GM18520 (cell line): ENCODE results near the gene FZR1.
"Not testable (repeated sequence)": the region's sequence is repeated elsewhere in the genome, so short reads cannot be mapped to it uniquely, and the experiment has no call there.

Source experiments
- ATAC-seq: cut with Tn5 transposase; IDR thresholded peaks from one replicate; pipeline ENCODE4 v1.9.1; 2021; ENCODE audit not compliant: unreplicated experiment

The FZR1 gene

DNA sequence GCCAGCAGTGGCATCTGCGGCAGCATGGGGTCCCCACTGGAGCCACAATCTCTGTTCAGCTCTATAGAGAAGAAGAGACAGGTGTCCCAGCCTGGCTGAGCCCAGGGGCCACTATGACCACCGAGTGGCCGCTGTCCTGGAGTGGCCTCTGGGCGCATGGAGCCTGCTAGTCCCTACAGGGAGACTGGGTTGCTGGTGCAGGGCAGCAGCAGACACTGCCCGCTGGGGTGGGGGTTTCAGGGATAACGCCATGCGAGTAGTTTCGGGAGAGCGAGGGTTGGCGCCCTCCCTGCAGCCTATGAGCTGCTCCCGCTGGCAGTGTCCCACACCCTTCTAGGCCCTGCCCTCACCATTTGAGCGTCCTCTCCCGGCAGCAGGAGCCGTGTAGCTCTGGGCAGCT is 22.0 kb downstream of the FZR1 start:
- no peak for ATAC-seq

DNA sequence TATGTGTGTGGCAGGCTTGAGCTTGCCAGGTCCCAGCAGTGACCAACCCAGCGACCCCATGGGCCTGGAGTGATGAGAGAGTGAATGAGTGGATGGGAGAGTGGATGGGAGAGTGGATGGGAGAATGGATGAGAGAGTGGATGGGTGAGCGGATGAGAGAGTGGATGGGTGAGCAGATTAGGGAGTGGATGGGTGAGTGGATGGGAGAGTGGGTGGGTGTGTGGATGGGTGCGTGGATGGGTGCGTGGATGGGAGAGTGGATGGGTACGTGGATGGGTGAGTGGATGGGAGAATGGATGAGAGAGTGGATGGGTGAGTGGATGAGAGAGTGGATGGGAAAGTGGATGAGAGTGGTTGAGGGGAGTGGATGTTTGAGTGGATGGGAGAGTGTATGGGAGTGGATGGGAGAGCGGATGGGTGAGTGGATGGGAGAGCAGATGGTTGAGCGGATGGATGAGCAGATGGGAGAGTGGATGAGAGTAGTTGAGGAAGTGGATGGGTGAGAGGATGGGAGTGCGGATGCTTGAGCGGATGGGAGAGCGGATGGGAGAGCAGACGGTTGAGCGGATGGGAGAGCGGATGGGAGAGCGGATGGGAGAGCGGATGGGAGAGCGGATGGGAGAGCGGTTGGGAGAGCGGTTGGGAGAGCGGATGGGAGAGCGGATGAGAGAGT is 22.6 kb downstream of the FZR1 start:
- ATAC-seq = no peak

DNA sequence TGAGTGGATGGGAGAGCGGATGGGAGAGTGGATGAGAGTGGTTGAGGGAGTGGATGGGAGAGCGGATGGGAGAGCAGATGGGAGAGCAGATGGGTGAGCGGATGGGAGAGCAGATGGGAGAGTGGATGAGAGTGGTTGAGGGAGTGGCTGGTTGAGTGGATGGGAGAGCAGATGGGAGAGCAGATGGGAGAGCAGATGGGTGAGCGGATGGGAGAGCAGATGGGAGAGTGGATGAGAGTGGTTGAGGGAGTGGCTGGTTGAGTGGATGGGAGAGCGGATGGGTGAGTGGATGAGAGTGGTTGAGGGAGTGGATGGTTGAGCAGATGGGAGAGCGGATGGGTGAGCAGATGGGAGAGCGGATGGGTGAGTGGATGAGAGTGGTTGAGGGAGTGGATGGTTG is 23.2 kb downstream of the FZR1 start:
- ATAC-seq = not testable (repeated sequence)

DNA sequence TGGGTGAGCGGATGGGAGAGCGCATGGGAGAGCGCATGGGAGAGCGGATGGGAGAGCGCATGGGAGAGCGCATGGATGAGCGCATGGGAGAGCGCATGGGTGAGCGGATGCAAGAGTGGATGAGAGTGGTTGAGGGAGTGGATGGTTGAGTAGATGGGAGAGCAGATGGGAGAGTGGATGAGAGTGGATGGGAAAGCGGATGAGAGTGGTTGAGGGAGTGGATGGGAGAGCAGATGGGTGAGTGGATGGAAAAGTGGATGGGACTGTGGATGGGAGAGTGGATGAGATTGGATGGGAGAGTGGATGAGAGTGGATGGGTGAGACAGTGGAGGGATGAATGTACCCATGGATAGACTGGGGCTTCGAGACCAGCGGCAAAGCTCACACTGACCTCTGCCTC is 24.3 kb downstream of the FZR1 start:
- ATAC-seq = no peak

DNA sequence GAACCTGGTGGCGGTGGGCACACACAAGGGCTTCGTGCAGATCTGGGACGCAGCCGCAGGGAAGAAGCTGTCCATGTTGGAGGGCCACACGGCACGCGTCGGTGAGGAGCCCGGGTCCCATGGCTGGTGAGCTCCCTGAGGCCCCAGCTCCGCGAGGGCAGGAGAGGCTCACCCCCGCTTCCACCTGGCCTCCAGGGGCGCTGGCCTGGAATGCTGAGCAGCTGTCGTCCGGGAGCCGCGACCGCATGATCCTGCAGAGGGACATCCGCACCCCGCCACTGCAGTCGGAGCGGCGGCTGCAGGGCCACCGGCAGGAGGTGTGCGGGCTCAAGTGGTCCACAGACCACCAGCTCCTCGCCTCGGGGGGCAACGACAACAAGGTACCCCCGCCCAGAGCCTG is 25.6 kb downstream of the FZR1 start:
- ATAC-seq = no peak

DNA sequence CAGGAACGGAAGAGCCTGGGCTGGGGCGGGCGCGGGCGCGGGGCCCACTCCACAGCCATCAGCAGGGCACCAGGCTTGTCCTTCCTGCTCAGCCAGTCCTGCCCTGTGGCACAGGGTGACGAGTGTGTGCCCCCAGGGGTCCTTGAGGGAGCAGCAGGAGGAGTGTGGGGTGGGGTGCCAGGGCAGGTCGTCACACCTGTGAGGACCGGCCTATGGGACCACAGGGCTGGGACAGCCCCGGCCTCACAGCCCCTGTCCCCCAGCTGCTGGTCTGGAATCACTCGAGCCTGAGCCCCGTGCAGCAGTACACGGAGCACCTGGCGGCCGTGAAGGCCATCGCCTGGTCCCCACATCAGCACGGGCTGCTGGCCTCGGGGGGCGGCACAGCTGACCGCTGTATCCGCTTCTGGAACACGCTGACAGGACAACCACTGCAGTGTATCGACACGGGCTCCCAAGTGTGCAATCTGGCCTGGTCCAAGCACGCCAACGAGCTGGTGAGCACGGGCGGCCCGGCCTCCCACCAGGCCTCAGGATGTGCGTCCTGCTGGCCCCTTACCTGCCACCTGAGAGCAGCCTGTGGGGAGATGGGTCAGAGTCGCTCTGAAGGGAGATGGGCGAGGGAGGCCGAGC is 26.2 kb downstream of the FZR1 start:
- ATAC-seq = no peak

DNA sequence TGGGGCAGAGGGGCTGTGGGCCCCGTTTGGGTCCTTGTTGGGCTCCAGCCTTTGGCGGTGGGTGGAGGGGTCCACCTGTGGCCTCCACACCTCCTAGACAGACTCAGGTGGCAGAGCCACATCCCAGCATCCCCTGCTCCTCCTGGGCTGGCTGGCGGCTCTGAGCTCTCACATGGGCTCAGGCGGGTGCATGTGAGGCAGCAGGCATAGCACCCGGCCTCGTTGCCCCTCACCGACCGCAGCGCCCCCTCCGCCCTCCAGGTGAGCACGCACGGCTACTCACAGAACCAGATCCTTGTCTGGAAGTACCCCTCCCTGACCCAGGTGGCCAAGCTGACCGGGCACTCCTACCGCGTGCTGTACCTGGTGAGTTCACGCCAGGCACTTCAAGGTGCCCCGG is 26.9 kb downstream of the FZR1 start:
- ATAC-seq = no peak

DNA sequence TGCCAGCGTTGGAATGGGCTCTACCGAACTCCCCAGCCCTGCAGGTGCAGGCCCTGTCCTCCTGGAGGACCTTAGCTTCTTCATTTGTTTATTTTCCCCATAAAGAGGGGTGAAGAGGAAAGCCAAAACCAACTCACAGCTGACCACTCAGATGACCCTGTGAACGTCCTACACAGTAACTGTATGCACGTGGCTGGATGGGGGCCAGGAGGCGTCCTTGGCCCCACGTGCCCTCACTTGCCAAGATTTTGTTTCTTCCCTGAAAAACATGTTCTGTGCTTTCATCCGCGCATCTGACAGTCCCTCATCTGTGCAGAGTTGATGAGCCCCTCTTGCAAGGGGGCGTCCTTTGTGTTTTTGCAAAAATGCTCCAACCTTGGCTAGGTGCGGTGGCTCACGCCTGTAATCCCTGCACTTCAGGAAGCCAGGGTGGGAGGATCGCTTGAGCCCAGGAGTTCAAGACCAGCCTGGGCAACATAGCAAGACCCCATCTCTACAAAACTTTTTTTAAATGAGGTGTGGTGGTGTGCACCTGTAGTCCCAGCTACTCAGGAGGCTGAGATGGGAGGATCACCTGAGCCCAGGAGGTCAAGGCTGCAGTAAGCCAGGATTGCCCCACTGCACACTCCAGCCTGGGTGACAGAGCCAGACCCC is 27.6 kb downstream of the FZR1 start:
- ATAC-seq = no peak

DNA sequence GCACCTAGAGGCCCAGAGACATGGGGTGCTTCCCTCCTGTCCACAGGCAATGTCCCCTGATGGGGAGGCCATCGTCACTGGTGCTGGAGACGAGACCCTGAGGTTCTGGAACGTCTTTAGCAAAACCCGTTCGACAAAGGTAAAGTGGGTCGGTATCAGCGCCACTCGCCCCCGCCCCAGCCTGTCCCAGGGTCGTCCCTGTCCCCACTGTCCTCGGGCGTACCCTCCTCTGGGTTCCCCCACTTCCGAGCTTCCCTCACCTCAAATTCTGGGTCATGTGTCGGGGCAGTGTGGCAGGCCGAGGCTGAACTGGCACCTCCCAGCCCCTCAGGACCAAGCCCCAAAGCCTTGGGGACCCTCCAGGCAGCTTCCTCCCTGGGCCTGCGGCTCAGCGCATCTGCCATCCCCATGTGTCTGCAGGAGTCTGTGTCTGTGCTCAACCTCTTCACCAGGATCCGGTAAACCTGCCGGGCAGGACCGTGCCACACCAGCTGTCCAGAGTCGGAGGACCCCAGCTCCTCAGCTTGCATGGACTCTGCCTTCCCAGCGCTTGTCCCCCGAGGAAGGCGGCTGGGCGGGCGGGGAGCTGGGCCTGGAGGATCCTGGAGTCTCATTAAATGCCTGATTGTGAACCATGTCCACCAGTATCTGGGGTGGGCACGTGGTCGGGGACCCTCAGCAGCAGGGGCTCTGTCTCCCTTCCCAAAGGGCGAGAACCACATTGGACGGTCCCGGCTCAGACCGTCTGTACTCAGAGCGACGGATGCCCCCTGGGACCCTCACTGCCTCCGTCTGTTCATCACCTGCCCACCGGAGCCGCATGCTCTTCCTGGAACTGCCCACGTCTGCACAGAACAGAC is 28.5 kb downstream of the FZR1 start:
- ATAC-seq = no peak

DNA sequence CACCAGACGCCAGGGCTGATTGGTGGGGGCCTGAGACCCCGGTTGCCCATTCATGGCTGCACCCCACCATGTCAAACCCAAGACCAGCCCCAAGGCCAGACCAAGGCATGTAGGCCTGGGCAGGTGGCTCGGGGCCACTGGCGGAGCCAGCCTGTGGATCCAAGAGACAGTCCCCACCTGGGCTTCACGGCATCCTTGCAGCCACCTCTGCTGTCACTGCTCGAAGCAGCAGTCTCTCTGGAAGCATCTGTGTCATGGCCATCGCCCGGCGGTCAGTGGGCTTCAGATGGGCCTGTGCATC is 29.1 kb downstream of the FZR1 start:
- ATAC-seq = no peak

DNA sequence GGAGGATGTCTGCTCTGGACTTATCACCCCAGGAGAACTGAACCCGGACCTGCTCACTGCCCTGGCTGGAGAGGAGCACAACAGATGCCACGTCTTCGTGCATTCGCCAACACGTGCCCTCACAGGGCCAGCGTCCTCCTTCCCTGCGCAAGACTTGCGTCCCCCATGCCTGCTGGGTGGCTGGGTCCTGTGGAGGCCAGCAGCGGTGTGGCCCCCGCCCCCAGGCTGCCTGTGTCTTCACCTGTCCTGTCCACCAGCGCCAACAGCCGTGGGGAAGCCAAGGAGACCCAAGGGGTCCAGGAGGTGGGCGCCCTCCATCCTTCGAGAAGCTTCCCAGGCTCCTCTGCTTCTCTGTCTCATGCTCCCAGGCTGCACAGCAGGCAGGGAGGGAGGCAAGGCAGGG is 29.5 kb downstream of the FZR1 start:
- no peak for ATAC-seq

DNA sequence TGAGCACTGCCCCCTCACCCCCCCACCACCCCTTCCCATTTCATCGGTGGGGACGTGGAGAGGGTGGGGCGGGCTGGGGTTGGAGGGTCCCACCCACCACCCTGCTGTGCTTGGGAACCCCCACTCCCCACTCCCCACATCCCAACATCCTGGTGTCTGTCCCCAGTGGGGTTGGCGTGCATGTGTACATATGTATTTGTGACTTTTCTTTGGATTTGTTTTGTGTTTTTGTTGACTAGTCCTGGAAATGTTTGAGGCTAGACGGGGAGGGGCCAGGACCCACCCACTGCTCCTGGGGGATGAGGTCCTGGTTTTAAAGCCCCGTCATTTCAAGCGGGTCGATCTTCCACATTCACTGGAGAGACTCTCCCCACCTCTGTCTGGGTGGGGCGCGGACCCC is 29.9 kb downstream of the FZR1 start:
- ATAC-seq = no peak

DNA sequence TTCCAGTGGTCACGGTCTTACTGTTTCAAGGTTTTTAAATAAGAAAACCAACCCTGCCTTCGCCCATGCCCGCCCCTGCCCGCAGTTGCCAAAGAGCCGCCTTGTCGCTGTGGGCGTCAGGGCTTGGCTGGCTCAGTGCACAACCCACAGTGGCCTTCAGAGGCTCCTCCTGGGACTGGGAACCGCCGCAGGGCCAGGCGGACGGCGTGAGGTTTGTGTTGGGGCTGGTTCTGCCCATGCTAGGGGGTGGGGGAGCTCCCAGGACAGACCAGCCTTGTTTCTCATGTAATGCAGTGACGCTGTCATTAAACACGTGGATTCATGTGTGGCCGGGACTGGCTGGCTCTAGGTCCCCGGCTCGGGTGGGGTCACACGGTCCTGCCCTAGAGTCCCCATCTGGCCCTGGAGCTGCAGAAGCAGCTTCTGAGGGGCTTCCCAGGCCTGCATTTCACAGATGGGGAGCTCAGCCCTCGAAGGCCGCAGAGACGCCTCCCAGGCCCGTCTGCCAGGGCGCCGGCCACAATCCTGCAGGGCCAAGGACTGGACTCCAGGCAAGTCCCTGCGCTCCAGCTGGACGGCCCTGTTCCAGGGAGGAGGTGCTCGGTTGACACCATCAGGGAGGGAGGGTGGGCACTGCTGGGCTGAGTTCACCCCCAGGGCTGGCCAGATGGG is 30.5 kb downstream of the FZR1 start:
- no peak for ATAC-seq

DNA sequence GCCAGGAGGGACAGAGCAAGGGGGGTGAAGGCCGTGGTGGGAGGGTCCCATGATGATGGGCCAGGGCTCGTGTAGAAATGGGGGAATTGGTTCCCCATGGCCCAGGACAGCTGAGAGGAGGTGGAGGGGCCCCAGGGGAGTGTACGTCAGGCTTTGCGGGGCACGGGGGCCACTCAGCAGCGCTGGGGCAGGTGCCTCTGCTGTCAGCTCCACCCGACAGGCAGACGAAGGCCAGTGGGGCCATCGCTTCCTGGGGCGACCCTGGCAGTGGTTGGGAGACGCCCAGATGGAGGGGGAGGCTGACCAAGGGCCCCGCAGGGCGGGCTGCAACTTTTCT is 31.0 kb downstream of the FZR1 start:
- ATAC-seq = no peak

DNA sequence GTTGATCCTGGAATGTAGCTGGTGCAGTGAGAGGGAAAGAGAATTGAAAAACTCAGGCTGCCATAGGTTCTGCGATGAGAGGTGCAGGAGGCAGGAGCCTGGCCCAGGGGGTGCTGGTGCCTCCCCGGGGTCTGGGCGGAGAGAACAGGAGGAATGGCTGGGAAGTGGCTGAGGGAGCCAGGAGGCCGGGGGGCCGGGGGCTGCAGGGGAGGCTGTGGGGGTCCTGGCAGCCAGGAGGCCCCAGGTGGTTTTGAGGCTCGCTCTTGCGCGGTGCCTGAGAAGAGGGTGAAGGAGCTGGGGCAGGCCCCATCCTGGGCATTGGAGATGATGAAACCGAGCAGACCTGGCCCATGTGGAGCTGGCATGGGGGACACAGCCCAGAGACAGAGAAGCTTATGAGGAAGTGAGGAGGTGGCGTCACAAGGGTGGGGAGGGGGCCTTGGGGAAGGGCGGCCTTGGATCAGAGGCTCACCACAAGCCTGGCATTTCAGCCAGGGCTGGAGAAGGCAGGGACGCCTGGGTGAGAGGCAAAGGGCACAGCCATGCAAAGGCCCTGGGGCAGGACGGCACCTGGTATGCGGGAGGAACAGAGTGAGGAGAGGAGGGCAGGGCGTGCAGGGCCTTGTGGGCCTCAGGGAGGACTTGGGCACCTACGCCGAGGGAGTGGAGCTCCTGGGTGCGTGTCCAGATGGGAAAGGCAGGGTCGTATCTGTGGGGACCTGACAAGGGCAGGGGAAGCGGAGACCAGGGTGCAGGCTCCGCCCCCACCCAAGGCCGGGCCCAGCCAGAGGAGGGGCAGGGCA is 31.5 kb downstream of the FZR1 start:
- no peak for ATAC-seq

DNA sequence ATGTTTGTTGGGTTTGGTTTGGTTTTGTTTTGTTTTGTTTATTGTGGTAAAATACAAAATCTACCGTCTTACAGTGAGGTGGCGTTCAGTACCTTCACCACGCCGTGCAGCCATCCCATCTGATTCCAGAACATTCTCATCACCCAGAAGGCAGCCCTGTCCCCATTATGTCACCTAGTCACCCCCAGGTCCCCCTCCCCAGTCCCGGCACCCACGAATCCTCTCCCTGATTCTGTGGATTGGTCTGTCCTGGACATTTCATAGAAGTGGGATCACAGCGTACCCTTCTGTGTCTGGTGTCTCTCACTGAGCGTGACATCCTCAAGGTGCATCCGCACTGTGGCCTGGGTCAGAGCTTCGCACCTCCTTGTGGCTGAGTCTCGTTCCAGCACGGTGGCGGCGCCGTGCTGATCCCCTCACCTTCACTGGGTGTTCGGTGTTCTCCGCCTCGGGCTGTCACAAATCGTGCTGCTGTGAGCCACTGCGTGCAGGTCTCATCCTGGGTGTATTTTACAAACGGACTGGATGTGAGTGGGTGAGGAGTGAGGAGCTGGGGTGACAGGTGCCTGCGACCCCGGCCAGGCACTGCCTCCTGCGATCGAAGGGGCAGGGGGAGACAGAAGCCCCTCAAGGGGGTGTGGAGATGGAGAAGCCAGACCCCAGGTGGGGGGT is 32.3 kb downstream of the FZR1 start:
- no peak for ATAC-seq

DNA sequence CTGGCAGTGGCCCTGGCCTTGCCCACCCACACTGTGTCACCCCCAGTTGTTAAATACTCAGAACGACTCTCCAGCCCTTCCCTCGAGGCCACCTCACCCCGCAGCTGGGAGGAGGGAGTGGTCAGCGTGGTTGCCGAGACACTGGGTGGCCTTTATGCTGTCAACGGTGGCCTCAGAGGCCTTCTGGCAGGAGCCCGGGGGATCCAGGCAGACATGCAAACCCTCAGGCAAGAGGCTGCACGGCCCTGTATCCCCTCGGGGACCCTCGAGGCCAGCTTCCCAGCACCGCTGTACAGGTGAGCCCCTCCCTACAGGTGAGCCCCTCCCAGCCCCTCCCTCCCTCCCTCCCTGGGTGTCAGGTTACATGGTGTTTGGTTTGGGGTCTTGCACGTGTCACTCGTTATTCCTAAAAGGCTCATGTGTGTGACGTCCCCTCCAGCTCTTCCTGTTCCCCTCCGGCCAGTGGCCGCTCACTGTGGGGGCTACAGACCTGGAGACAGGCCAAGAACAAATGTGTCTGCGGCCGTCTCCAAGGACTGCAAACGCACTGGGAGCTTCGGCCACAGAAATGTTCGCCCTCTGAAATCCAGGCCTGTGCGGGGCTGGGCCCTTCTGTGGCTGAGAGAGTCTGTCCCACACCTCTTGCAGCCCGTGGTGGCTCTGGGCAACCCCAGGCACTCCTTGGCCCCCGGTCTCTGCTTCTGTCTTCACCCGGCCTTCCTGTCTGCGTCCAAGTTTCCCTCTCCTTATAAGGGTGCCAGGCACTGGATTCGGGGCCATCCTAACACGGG is 33.0 kb downstream of the FZR1 start, which contains the start of gene TEKTIP1:
Gene TEKTIP1, plus strand, starts transcription at position 210 of the 791 bp plus-strand sequence. Its CDS starts 4 bp downstream, at position 214.
- ATAC-seq = no peak

DNA sequence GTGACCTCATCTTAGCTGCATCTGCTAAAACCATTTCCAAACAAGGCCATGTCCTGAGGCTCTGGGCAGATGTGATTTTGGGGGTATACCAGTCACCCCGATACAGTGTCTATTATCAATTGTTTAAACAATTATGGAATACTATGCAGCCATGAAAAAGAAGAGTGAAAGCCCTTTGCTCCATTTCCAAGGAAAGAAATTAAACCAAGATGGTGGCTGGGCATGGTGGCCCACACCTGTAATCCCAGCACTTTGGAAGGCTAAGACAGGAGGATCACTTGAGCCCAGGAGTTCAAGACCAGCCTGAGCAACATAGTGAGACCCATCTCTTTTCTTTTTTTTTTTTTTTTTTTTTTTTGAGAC is 33.6 kb downstream of the FZR1 start:
- no peak for ATAC-seq
